Activated naive CD8-positive, alpha-beta T cell treated with anti-CD3 and anti-CD28 coated beads for 36 hours (primary cell): Measurements from ENCODE around the gene SLC48A1. TPM values are rescaled to one million over a fixed set of nuclear protein-coding genes. Genes with fewer than 3 reads are reported as not detected.

Experiments used
- DNase-seq: peaks from one replicate; pipeline ENCODE4 v3.0.0; 2021
- H3K27ac Mint-ChIP-seq: one replicate; pipeline ENCODE4 v1.8.0; 2022; ENCODE audit warnings: mild to moderate bottlenecking, moderate library complexity, mixed read lengths
- H3K27me3 Mint-ChIP-seq: one replicate; pipeline ENCODE4 v1.8.0; 2022; ENCODE audit warnings: mild to moderate bottlenecking, mixed read lengths
- H3K36me3 Mint-ChIP-seq: one replicate; pipeline ENCODE4 v1.8.0; 2021; ENCODE audit warnings: mild to moderate bottlenecking, mixed read lengths
- H3K4me1 Mint-ChIP-seq: one replicate; pipeline ENCODE4 v1.8.0; 2021; ENCODE audit warnings: mixed read lengths
- H3K4me3 Mint-ChIP-seq: one replicate; pipeline ENCODE4 v1.8.0; 2022; ENCODE audit warnings: mild to moderate bottlenecking, moderate library complexity, mixed read lengths
- H3K9me3 Mint-ChIP-seq: one replicate; pipeline ENCODE4 v1.8.0; 2022; ENCODE audit warnings: mixed read lengths
- total RNA-seq, 2 experiments: library from RNA; stranded (reverse); gene quantifications; one replicate each; pipeline ENCODE4 v1.2.3, GENCODE V29; 2021

The SLC48A1 gene
- total RNA-seq, 2 experiments from 2014 or later = 5.4 to 6.0 TPM

- Mint-ChIP-seq H3K4me3 (no peak overlapping the region), H3K27me3 (no peaks in the 10 kb centered on the region), H3K36me3 (no peaks in the 10 kb centered on the region), H3K4me1 (peaks cover 11% of the 10 kb centered on the region), H3K9me3 (no peaks in the 10 kb centered on the region), H3K27ac (no peak overlapping the region)
- no peak for DNase-seq
These were observed 33.1 kb upstream of the SLC48A1 start for GRCh38 chr12:47739979-47740378.

DNA sequence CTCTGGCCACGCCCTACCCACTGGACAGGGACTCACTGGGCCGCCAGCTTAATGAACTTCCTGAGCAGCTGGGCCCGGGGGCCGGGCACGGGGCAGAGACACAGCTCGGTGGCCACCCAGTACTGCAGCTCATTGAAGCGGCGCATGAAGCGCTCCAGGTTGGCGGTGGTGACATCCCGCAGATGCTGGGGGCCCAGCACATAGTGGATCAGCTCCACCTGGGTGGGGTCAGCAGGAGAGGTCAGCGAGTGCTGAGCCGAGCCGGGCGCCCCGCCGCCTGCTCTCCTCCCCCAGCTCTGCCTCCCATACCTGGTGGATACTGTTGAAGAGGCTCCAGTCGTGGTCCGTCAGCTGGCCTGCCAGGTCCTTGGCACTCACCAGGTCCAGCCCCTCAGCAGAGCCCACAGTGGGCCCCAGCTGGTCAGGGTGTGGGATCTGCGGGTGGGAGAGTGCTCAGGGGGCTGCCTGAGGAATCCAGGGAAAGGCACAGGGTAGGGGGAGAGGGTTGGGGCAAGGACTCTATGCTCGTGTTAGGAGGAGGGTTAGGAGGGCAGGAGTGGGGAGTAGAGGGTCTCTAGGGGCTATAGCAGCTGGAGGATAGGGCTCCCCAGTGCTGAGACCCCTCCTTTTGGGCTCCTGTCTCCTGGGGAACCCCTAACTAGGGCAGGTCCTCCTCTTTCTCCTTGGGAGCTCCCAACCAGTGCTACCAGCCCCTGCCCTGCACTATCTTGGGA lies 32.3 kb upstream of the SLC48A1 start:
- Mint-ChIP-seq H3K4me3 (no peak overlapping the region), H3K27me3 (no peaks in the 10 kb centered on the region)

DNA sequence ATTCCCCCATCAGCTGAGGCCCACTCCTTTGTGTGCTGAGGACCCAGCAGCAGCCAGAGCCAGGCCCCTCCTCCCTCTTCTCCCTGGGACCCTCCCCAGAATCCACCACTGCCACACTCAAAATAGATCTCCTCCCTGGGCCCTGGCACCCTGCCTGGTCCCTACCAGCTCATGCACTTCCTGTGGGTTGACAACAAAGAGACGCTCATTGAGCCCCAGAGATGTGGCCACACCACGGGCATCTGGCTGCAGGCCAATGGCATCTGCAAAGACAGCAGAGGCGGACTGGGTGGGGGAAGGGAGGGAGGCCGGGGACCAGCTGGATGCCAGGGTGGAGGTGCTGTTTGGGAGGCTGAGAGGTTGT lies 31.7 kb upstream of the SLC48A1 start:
- H3K27ac Mint-ChIP-seq = no peak overlapping the region

More for the DNA sequence above, 32.3 kb upstream of the SLC48A1 start:
- no peak for DNase-seq
- Mint-ChIP-seq H3K36me3 (no peaks in the 10 kb centered on the region), H3K4me1 (peaks cover 11% of the 10 kb centered on the region), H3K27ac (no peak overlapping the region), H3K9me3 (no peaks in the 10 kb centered on the region)

GRCh38 chr12:47742253-47742825 lies 30.7 kb upstream of the SLC48A1 start:
- H3K36me3 Mint-ChIP-seq = no peaks in the 10 kb centered on the region
- H3K9me3 Mint-ChIP-seq = no peaks in the 10 kb centered on the region
- no peak overlapping the region for H3K27ac Mint-ChIP-seq
- peak; percentile 70 for DNase-seq
- H3K4me1 Mint-ChIP-seq = peaks cover 11% of the 10 kb centered on the region
- H3K4me3 Mint-ChIP-seq = no peak overlapping the region
- no peaks in the 10 kb centered on the region for H3K27me3 Mint-ChIP-seq

More for the DNA sequence above, 31.7 kb upstream of the SLC48A1 start:
- H3K4me1 Mint-ChIP-seq = peaks cover 11% of the 10 kb centered on the region
- H3K4me3 Mint-ChIP-seq = no peak overlapping the region
- H3K27me3 Mint-ChIP-seq = no peaks in the 10 kb centered on the region
- H3K9me3 Mint-ChIP-seq = no peaks in the 10 kb centered on the region
- peak; percentile 41 for DNase-seq
- H3K36me3 Mint-ChIP-seq = no peaks in the 10 kb centered on the region

GRCh38 chr12:47743311-47743860 lies 29.7 kb upstream of the SLC48A1 start:
- no peak overlapping the region for H3K4me3 Mint-ChIP-seq
- peaks cover 11% of the 10 kb centered on the region for H3K4me1 Mint-ChIP-seq
- no peaks in the 10 kb centered on the region for H3K27me3 Mint-ChIP-seq
- no peaks in the 10 kb centered on the region for H3K36me3 Mint-ChIP-seq
- no peak for DNase-seq
- H3K9me3 Mint-ChIP-seq = no peaks in the 10 kb centered on the region
- no peak overlapping the region for H3K27ac Mint-ChIP-seq

- peaks cover 9% of the 10 kb centered on the region for H3K4me1 Mint-ChIP-seq
- DNase-seq = peak; percentile 46
- no peak overlapping the region for H3K27ac Mint-ChIP-seq
- H3K36me3 Mint-ChIP-seq = no peaks in the 10 kb centered on the region
- H3K4me3 Mint-ChIP-seq = no peak overlapping the region
- H3K9me3 Mint-ChIP-seq = no peaks in the 10 kb centered on the region
- H3K27me3 Mint-ChIP-seq = no peaks in the 10 kb centered on the region
These were observed 28.9 kb upstream of the SLC48A1 start for GRCh38 chr12:47744005-47744651.

GRCh38 chr12:47744778-47745436 lies 28.1 kb upstream of the SLC48A1 start:
- DNase-seq = no peak
- no peaks in the 10 kb centered on the region for H3K9me3 Mint-ChIP-seq
- peaks cover 9% of the 10 kb centered on the region for H3K4me1 Mint-ChIP-seq

GRCh38 chr12:47745485-47746041 lies 27.5 kb upstream of the SLC48A1 start:
- DNase-seq = no peak
- Mint-ChIP-seq H3K4me1 (peaks cover 9% of the 10 kb centered on the region), H3K27me3 (no peaks in the 10 kb centered on the region), H3K27ac (no peak overlapping the region), H3K9me3 (no peaks in the 10 kb centered on the region), H3K4me3 (no peak overlapping the region), H3K36me3 (no peaks in the 10 kb centered on the region)

More at GRCh38 chr12:47744778-47745436, 28.1 kb upstream of the SLC48A1 start:
- Mint-ChIP-seq H3K27me3 (no peaks in the 10 kb centered on the region), H3K4me3 (no peak overlapping the region), H3K36me3 (no peaks in the 10 kb centered on the region), H3K27ac (no peak overlapping the region)

DNA sequence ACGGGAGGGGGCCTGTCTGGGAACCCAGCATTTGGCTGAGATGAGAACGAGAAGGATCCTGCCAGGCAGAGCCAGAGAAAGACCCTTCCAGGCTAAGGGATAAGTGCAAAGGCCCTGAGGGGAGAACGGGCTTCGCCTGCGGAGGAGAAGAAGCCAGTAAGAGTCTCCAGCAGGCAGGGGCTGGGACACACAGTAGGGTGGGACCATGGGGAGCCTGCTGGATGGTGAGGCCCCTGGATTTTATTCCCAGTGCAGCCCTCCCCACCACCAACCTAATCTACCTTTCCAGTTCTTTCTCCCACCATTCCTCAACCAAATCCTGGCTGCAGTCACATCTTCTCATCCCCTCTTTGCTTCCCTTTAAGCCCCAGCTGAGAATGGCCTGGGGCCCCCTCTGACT lies 27.0 kb upstream of the SLC48A1 start:
- Mint-ChIP-seq H3K27me3 (no peaks in the 10 kb centered on the region), H3K9me3 (no peaks in the 10 kb centered on the region), H3K27ac (no peak overlapping the region), H3K36me3 (no peaks in the 10 kb centered on the region), H3K4me3 (no peak overlapping the region), H3K4me1 (peaks cover 9% of the 10 kb centered on the region)
- DNase-seq = no peak

GRCh38 chr12:47746523-47746922 lies 26.5 kb upstream of the SLC48A1 start:
- Mint-ChIP-seq H3K9me3 (no peaks in the 10 kb centered on the region), H3K36me3 (no peaks in the 10 kb centered on the region), H3K4me3 (no peak overlapping the region), H3K27me3 (no peaks in the 10 kb centered on the region), H3K4me1 (peaks cover 4% of the 10 kb centered on the region), H3K27ac (no peak overlapping the region)
- no peak for DNase-seq

- DNase-seq = no peak
- Mint-ChIP-seq H3K36me3 (no peaks in the 10 kb centered on the region), H3K27me3 (no peaks in the 10 kb centered on the region), H3K9me3 (no peaks in the 10 kb centered on the region), H3K4me1 (peaks cover 3% of the 10 kb centered on the region), H3K4me3 (no peak overlapping the region), H3K27ac (no peak overlapping the region)
These were observed 25.9 kb upstream of the SLC48A1 start for GRCh38 chr12:47747126-47747525.

DNA sequence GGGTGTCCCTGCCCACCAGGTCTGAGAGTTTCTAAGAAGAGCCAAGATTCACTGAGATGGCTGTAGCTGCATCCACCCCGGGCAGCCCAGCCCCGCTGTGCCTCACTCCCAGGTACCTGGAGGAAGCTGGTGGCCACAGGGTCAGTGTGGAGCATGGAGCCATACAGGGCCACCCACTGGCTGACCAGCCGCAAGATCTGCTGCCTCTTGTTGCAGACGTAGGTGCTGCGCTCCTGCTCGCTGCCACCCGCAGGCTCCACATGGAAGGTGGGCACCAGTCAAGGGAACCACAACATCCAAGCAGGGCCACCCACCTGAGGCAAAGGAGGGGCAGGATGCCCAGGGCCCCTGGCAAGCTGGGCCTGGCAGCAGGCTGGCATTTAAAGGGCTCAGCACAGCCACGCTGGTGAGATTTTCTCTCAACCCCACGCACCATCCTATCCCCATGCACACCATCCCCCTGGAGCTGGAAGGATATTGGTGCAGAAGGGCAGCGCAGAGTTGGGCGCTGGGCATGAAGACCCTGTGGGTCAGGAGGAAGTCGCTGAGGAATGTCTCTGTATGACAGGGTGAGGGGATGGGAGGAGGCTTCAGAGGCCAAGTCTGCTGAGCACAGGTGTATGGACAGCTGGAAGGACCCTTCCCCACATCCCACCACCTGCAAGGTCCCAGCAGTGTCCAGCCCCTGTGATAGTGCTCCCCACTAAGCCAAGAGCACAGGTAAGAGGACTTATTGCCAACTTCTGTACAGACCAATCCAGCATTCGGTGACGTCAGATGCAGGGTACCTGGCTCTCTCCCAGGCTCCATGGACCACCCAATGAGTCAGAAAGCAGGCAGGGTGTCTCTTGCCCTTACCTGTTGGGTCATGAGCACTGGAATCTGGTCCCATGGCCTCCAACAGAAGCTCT lies 25.2 kb upstream of the SLC48A1 start:
- Mint-ChIP-seq H3K9me3 (no peaks in the 10 kb centered on the region), H3K27me3 (no peaks in the 10 kb centered on the region), H3K36me3 (no peaks in the 10 kb centered on the region), H3K27ac (no peak overlapping the region), H3K4me3 (no peak overlapping the region), H3K4me1 (no peaks in the 10 kb centered on the region)
- DNase-seq = no peak

- no peak for DNase-seq
- Mint-ChIP-seq H3K9me3 (no peaks in the 10 kb centered on the region), H3K27ac (no peak overlapping the region), H3K27me3 (no peaks in the 10 kb centered on the region), H3K36me3 (no peaks in the 10 kb centered on the region), H3K4me3 (no peak overlapping the region), H3K4me1 (no peaks in the 10 kb centered on the region)
These were observed 24.6 kb upstream of the SLC48A1 start for GRCh38 chr12:47748507-47748828.

GRCh38 chr12:47748899-47749298 lies 24.1 kb upstream of the SLC48A1 start:
- no peak overlapping the region for H3K4me3 Mint-ChIP-seq
- no peaks in the 10 kb centered on the region for H3K4me1 Mint-ChIP-seq
- H3K9me3 Mint-ChIP-seq = no peaks in the 10 kb centered on the region
- DNase-seq = no peak
- H3K36me3 Mint-ChIP-seq = no peaks in the 10 kb centered on the region
- no peak overlapping the region for H3K27ac Mint-ChIP-seq
- no peaks in the 10 kb centered on the region for H3K27me3 Mint-ChIP-seq
